Measurements from ENCODE around the gene HSD17B12. TPM values are rescaled to one million over a fixed set of nuclear protein-coding genes. Genes with fewer than 3 reads are reported as not detected.
"Not testable (repeated sequence)": the region's sequence is repeated elsewhere in the genome, so short reads cannot be mapped to it uniquely, and the experiment has no call there.

The HSD17B12 gene
- total RNA-seq, 2 experiments from 2014 or later: 70.9 to 138 TPM

- no peak for DNase-seq (ENCODE audit: low spot score)
- Histone ChIP-seq H4K20me1 (ENCODE audit: insufficient read depth, low read length) (no peaks in the 10 kb centered on the region), H3K79me2 (ENCODE audit: insufficient read depth, low read depth, low read length) (no peaks in the 10 kb centered on the region), H3K4me3 (ENCODE audit: low read depth, low read length, poor library complexity, severe bottlenecking) (no peak overlapping the region), H2AFZ (ENCODE audit: low read length) (no peak overlapping the region), H3K27ac (ENCODE audit: low read depth, low read length, poor library complexity, severe bottlenecking) (no peak overlapping the region), H3K4me1 (ENCODE audit: insufficient read depth, low read length, poor library complexity, severe bottlenecking) (no peaks in the 10 kb centered on the region), H3K9me2 (ENCODE audit: insufficient read depth, low read length) (no peaks in the 10 kb centered on the region), H3K9me3 (ENCODE audit: low read length) (no peaks in the 10 kb centered on the region), H3K36me3 (ENCODE audit: insufficient read depth, low read length) (no peaks in the 10 kb centered on the region), H3K4me2 (ENCODE audit: low read length) (no peak overlapping the region)
- intact Hi-C loops (cut with micrococcal nuclease; ENCODE audit: unreplicated experiment): no loop called here
- BruUV-seq (replicated peaks): no TSS peak
- TF ChIP-seq EZH2phosphoT487 (IDR thresholded peaks at IDR 0.05; ENCODE audit: borderline replicate concordance, low read depth, low read length) (no peak), CTCF (conservative IDR thresholded peaks at IDR 0.05; ENCODE audit: low read length) (no peak)
- CTCF ChIA-PET (ENCODE audit: unreplicated experiment): no interaction called here
- POLR2A ChIA-PET: no interaction called here
These were observed 16.2 kb upstream of the HSD17B12 start for GRCh38 chr11:43664295-43664694.

- H3K9me3 ChIP-seq (ENCODE audit: low read length); BruUV-seq (replicated peaks); H3K36me3 ChIP-seq (ENCODE audit: insufficient read depth, low read length); H3K4me1 ChIP-seq (ENCODE audit: insufficient read depth, low read length, poor library complexity, severe bottlenecking); H3K9me2 ChIP-seq (ENCODE audit: insufficient read depth, low read length); H3K4me2 ChIP-seq (ENCODE audit: low read length); H4K20me1 ChIP-seq (ENCODE audit: insufficient read depth, low read length); intact Hi-C loops (cut with micrococcal nuclease; ENCODE audit: unreplicated experiment); H3K79me2 ChIP-seq (ENCODE audit: insufficient read depth, low read depth, low read length); DNase-seq (ENCODE audit: low spot score); H3K4me3 ChIP-seq (ENCODE audit: low read depth, low read length, poor library complexity, severe bottlenecking); H3K27ac ChIP-seq (ENCODE audit: low read depth, low read length, poor library complexity, severe bottlenecking); CTCF ChIA-PET (ENCODE audit: unreplicated experiment); H2AFZ ChIP-seq (ENCODE audit: low read length): not testable (repeated sequence)
- POLR2A ChIA-PET: interaction anchor here (1.0 kb wide), 1 partner anchor 9 kb away, joined by 4 read pairs; the partner anchor contains the start of gene HSD17B12
These were observed 9.3 kb upstream of the HSD17B12 start for GRCh38 chr11:43671284-43671683.

- Histone ChIP-seq H3K9me3 (ENCODE audit: low read length) (peaks cover 4% of the 10 kb centered on the region; the same call in 1 of the 2 replicates), H3K4me2 (ENCODE audit: low read length) (no peak overlapping the region), H3K79me2 (ENCODE audit: insufficient read depth, low read depth, low read length) (no peaks in the 10 kb centered on the region), H3K9me2 (ENCODE audit: insufficient read depth, low read length) (no peaks in the 10 kb centered on the region), H3K4me3 (ENCODE audit: low read depth, low read length, poor library complexity, severe bottlenecking) (no peak overlapping the region), H3K27ac (ENCODE audit: low read depth, low read length, poor library complexity, severe bottlenecking) (no peak overlapping the region), H3K4me1 (ENCODE audit: insufficient read depth, low read length, poor library complexity, severe bottlenecking) (peaks cover 8% of the 10 kb centered on the region), H2AFZ (ENCODE audit: low read length) (no peak overlapping the region), H4K20me1 (ENCODE audit: insufficient read depth, low read length) (no peaks in the 10 kb centered on the region), H3K36me3 (ENCODE audit: insufficient read depth, low read length) (no peaks in the 10 kb centered on the region)
- BruUV-seq (replicated peaks): no TSS peak
- CTCF ChIA-PET (ENCODE audit: unreplicated experiment): no interaction called here
- POLR2A ChIA-PET: interaction anchor here (0.6 kb wide), 1 partner anchor 110 kb away, joined by 3 read pairs; no protein-coding TSS in a partner anchor
- TF ChIP-seq EZH2phosphoT487 (IDR thresholded peaks at IDR 0.05; ENCODE audit: borderline replicate concordance, low read depth, low read length) (no peak), CTCF (conservative IDR thresholded peaks at IDR 0.05; ENCODE audit: low read length) (no peak)
- no peak for DNase-seq (ENCODE audit: low spot score)
- intact Hi-C loops (cut with micrococcal nuclease; ENCODE audit: unreplicated experiment): no loop called here
These were observed 6.0 kb upstream of the HSD17B12 start for GRCh38 chr11:43674560-43674959.

Measured in OCI-LY7 (cell line).